NCI-H1436 treated with DMSO at 0.1 percent for 48 hours (cell line): ENCODE results near the gene AASDHPPT.

ENCODE experiments used
- DNase-seq: peaks from one replicate; lab custom pipeline; 2025; lab: John Stamatoyannopoulos, UW

The AASDHPPT gene

GRCh38 chr11:106086135-106086534 lies 8.7 kb downstream of the AASDHPPT start:
- DNase-seq, result no peak

- no peak for DNase-seq
These were observed 9.4 kb downstream of the AASDHPPT start for GRCh38 chr11:106086850-106087249.

GRCh38 chr11:106087815-106088435 lies 10.5 kb downstream of the AASDHPPT start:
- DNase-seq, result no peak

GRCh38 chr11:106088896-106089295 lies 11.4 kb downstream of the AASDHPPT start:
- DNase-seq, result no peak

GRCh38 chr11:106091480-106092123 lies 14.1 kb downstream of the AASDHPPT start:
- no peak for DNase-seq

- no peak for DNase-seq
These were observed 15.0 kb downstream of the AASDHPPT start for GRCh38 chr11:106092446-106092845.

- DNase-seq, result no peak
These were observed 21.6 kb downstream of the AASDHPPT start for GRCh38 chr11:106098893-106099553.

GRCh38 chr11:106101370-106101769 lies 23.9 kb downstream of the AASDHPPT start:
- no peak for DNase-seq

GRCh38 chr11:106101819-106102218 lies 24.4 kb downstream of the AASDHPPT start:
- no peak for DNase-seq

GRCh38 chr11:106105986-106106385 lies 28.5 kb downstream of the AASDHPPT start:
- no peak for DNase-seq

- DNase-seq, result no peak
These were observed 44.3 kb downstream of the AASDHPPT start for GRCh38 chr11:106121570-106122320.

GRCh38 chr11:106127604-106128003 lies 50.1 kb downstream of the AASDHPPT start:
- DNase-seq, result no peak

- DNase-seq, result no peak
These were observed 51.3 kb downstream of the AASDHPPT start for GRCh38 chr11:106128740-106129139.

GRCh38 chr11:106131998-106132397 lies 54.5 kb downstream of the AASDHPPT start:
- no peak for DNase-seq

GRCh38 chr11:106132582-106133354 lies 55.3 kb downstream of the AASDHPPT start:
- no peak for DNase-seq

GRCh38 chr11:106133529-106133928 lies 56.1 kb downstream of the AASDHPPT start:
- no peak for DNase-seq

GRCh38 chr11:106137061-106137460 lies 59.6 kb downstream of the AASDHPPT start:
- no peak for DNase-seq

GRCh38 chr11:106137758-106138157 lies 60.3 kb downstream of the AASDHPPT start:
- no peak for DNase-seq
